Measurements from ENCODE around the gene ZNF219.
A peak's percentile ranks its signal among the peaks of the same experiment; 100 is the strongest.

The ZNF219 gene

GRCh38 chr14:21088687-21089086, 9.8 kb downstream of the ZNF219 start:
- DNase-seq (ENCODE audit: low read depth) = no peak
- no peak for TF ChIP-seq CTCF (conservative IDR thresholded peaks at IDR 0.05; ENCODE audit: control insufficient read depth, insufficient read depth, low read depth, low read length)
- no peak overlapping the region for H3K4me3 ChIP-seq (ENCODE audit: control insufficient read depth, low read depth, low read length)

- no peak for TF ChIP-seq CTCF (conservative IDR thresholded peaks at IDR 0.05; ENCODE audit: control insufficient read depth, insufficient read depth, low read depth, low read length)
- H3K4me3 ChIP-seq (ENCODE audit: control insufficient read depth, low read depth, low read length) = no peak overlapping the region
- peak; percentile 95 for DNase-seq (ENCODE audit: low read depth)
These were observed 11.0 kb downstream of the ZNF219 start for GRCh38 chr14:21087294-21088091.

- no peak overlapping the region for H3K4me3 ChIP-seq (ENCODE audit: control insufficient read depth, low read depth, low read length)
- no peak for TF ChIP-seq CTCF (conservative IDR thresholded peaks at IDR 0.05; ENCODE audit: control insufficient read depth, insufficient read depth, low read depth, low read length)
- DNase-seq (ENCODE audit: low read depth) = no peak
These were observed 11.6 kb downstream of the ZNF219 start for GRCh38 chr14:21086908-21087293.

- DNase-seq (ENCODE audit: low read depth) = peak; percentile 53
- no peak overlapping the region for H3K4me3 ChIP-seq (ENCODE audit: control insufficient read depth, low read depth, low read length)
- TF ChIP-seq CTCF (conservative IDR thresholded peaks at IDR 0.05; ENCODE audit: control insufficient read depth, insufficient read depth, low read depth, low read length) = no peak
These were observed 13.2 kb downstream of the ZNF219 start for GRCh38 chr14:21084998-21085853.

GRCh38 chr14:21084396-21084795, 14.1 kb downstream of the ZNF219 start:
- no peak for TF ChIP-seq CTCF (conservative IDR thresholded peaks at IDR 0.05; ENCODE audit: control insufficient read depth, insufficient read depth, low read depth, low read length)
- H3K4me3 ChIP-seq (ENCODE audit: control insufficient read depth, low read depth, low read length) = no peak overlapping the region
- DNase-seq (ENCODE audit: low read depth) = no peak

- no peak for TF ChIP-seq CTCF (conservative IDR thresholded peaks at IDR 0.05; ENCODE audit: control insufficient read depth, insufficient read depth, low read depth, low read length)
- DNase-seq (ENCODE audit: low read depth) = no peak
These were observed 14.7 kb downstream of the ZNF219 start for GRCh38 chr14:21083565-21084325.

More at GRCh38 chr14:21083565-21084325, 14.7 kb downstream of the ZNF219 start:
- no peak overlapping the region for H3K4me3 ChIP-seq (ENCODE audit: control insufficient read depth, low read depth, low read length)

All from fibroblast of mammary gland (primary cell).